Hepatocyte (in vitro differentiated cells): ENCODE measurements around the gene ARID5A. TPM values are rescaled to one million over a fixed set of nuclear protein-coding genes. Genes with fewer than 3 reads are reported as not detected.

Source experiments
- DNase-seq: peaks from one replicate; pipeline ENCODE4 v3.0.0-alpha.2; 2016; ENCODE audit warnings: low spot score
- H2AFZ ChIP-seq: fragments of 200-600 bp; sonication (generic); 2 replicates; pipeline ENCODE4 v1.6.0; 2016; ENCODE audit warnings: antibody characterized with exemption, mild to moderate bottlenecking
- H3K27ac ChIP-seq: fragments of 200-600 bp; sonication (generic); 2 replicates; pipeline ENCODE4 v1.5.1; 2016; ENCODE audit warnings: mild to moderate bottlenecking
- H3K27me3 ChIP-seq: fragments of 200-600 bp; sonication (generic); 2 replicates; pipeline ENCODE4 v1.6.1; 2016
- H3K36me3 ChIP-seq: fragments of 200-600 bp; sonication (generic); replicated peaks from 2 replicates; pipeline ENCODE4 v1.5.1; 2016; ENCODE audit warnings: low read depth; ENCODE audit not compliant: insufficient read depth
- H3K4me1 ChIP-seq: fragments of 200-600 bp; sonication (generic); 2 replicates; pipeline ENCODE4 v1.5.1; 2016; ENCODE audit warnings: mild to moderate bottlenecking, moderate library complexity; ENCODE audit not compliant: insufficient read depth
- H3K4me2 ChIP-seq: fragments of 200-600 bp; sonication (generic); 2 replicates; pipeline ENCODE4 v1.6.0; 2016
- H3K4me3 ChIP-seq: fragments of 200-600 bp; sonication (generic); 2 replicates; pipeline ENCODE4 v1.5.1; 2016; ENCODE audit warnings: mild to moderate bottlenecking
- H3K79me2 ChIP-seq: fragments of 200-600 bp; sonication (generic); 2 replicates; pipeline ENCODE4 v1.6.0; 2017; ENCODE audit warnings: mild to moderate bottlenecking
- H3K9me2 ChIP-seq: fragments of 200-600 bp; sonication (generic); replicated peaks from 2 replicates; pipeline ENCODE4 v1.6.0; 2017; ENCODE audit warnings: mild to moderate bottlenecking; ENCODE audit not compliant: insufficient read depth
- H3K9me3 ChIP-seq: fragments of 200-600 bp; sonication (generic); 2 replicates; pipeline ENCODE4 v1.5.1; 2016; ENCODE audit warnings: low read depth, mild to moderate bottlenecking
- H4K20me1 ChIP-seq: fragments of 200-600 bp; sonication (generic); 2 replicates; pipeline ENCODE4 v1.6.0; 2016; ENCODE audit warnings: mild to moderate bottlenecking; ENCODE audit not compliant: insufficient read depth, poor library complexity, severe bottlenecking
- EZH2 ChIP-seq: fragments of 200-600 bp; sonication (generic); IDR thresholded peaks from 2 replicates; pipeline ENCODE4 v1.6.1; 2016; ENCODE audit warnings: antibody characterized with exemption, mild to moderate bottlenecking, borderline replicate concordance
- EZH2phosphoT487 ChIP-seq: fragments of 200-600 bp; sonication (generic); IDR thresholded peaks from one replicate; pipeline ENCODE4 v1.6.1; 2018; ENCODE audit warnings: antibody characterized with exemption, mild to moderate bottlenecking, low read depth, moderate library complexity; ENCODE audit not compliant: unreplicated experiment, severe bottlenecking
- WGBS: methylation state at CpG from one replicate; pipeline ENCODE4 v1.1.6; 2016; ENCODE audit warnings: low lambda C conversion rate; ENCODE audit errors: missing lambda C conversion rate; 5-methylcytosine and 5-hydroxymethylcytosine counted together
- polyA plus RNA-seq: library from polyadenylated mRNA; unstranded; fragments of >200 nt; fragmentation: Nextera tagmentation; extraction: Ambion mirVana; gene quantifications from 2 replicates; pipeline ENCODE4 v1.2.1, GENCODE V29; 2016
- total RNA-seq: library from RNA; depleted of rRNA; stranded (reverse); fragments of >200 nt; gene quantifications from 2 replicates; pipeline ENCODE4 v1.2.3, GENCODE V29; 2014
- TF ChIP-seq, protein P1 (sequence below): fragments of 200-600 bp; sonication (generic); IDR thresholded peaks from 2 replicates; pipeline ENCODE4 v1.5.1; 2016; ENCODE audit warnings: antibody characterized with exemption, mild to moderate bottlenecking; ENCODE audit not compliant: poor library complexity

ARID5A gene
- total and polyA plus RNA-seq, 2 experiments from 2014 or later = 6.9 to 13.3 TPM

DNA sequence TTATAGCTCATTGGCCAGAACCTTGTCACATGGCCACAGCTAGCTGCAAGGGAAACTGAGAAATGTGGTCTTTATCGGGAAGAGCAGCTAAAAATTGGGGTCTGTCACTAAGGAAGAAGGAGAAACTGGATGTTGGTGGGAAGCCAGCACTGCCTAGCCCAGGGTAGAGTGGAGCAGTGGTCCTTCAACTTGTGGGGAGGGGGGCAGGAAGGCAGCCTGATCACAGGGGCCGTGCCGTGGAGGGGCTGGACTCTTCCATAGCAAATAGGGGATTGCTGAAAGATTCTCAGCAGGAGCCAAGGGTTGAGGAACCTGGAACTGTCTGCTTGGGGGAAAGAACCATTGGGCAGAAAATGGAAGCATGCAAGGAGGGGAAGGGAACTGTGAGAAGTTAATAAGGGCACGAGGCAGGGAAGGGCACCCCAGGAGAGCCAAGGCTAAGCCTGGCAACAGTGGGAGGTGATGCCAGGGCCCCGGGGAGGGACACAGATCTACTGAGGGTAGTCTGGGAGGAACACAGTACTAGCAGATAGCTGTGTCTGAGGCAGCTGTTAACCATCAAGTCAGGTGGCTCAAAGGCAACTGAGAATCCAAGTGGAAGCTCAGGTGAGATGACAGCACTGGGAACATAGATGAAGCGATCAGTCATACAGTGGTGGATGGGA is 25.5 kb upstream of the ARID5A start:
- Histone ChIP-seq H3K4me2 (no peak overlapping the region), H4K20me1 (no peaks in the 10 kb centered on the region), H3K4me3 (no peak overlapping the region), H3K27me3 (no peaks in the 10 kb centered on the region), H3K36me3 (no peaks in the 10 kb centered on the region), H3K27ac (no peak overlapping the region), H3K9me3 (no peaks in the 10 kb centered on the region), H2AFZ (no peak overlapping the region), H3K9me2 (no peaks in the 10 kb centered on the region), H3K79me2 (no peaks in the 10 kb centered on the region), H3K4me1 (peaks cover 12% of the 10 kb centered on the region)
- TF ChIP-seq, protein P1, sequence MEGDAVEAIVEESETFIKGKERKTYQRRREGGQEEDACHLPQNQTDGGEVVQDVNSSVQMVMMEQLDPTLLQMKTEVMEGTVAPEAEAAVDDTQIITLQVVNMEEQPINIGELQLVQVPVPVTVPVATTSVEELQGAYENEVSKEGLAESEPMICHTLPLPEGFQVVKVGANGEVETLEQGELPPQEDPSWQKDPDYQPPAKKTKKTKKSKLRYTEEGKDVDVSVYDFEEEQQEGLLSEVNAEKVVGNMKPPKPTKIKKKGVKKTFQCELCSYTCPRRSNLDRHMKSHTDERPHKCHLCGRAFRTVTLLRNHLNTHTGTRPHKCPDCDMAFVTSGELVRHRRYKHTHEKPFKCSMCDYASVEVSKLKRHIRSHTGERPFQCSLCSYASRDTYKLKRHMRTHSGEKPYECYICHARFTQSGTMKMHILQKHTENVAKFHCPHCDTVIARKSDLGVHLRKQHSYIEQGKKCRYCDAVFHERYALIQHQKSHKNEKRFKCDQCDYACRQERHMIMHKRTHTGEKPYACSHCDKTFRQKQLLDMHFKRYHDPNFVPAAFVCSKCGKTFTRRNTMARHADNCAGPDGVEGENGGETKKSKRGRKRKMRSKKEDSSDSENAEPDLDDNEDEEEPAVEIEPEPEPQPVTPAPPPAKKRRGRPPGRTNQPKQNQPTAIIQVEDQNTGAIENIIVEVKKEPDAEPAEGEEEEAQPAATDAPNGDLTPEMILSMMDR = no peak
- TF ChIP-seq EZH2phosphoT487 = no peak
- TF ChIP-seq EZH2 = no peak
- WGBS = 82% methylated on average over 6 of the region's 6 CpGs
- no peak for DNase-seq

DNA sequence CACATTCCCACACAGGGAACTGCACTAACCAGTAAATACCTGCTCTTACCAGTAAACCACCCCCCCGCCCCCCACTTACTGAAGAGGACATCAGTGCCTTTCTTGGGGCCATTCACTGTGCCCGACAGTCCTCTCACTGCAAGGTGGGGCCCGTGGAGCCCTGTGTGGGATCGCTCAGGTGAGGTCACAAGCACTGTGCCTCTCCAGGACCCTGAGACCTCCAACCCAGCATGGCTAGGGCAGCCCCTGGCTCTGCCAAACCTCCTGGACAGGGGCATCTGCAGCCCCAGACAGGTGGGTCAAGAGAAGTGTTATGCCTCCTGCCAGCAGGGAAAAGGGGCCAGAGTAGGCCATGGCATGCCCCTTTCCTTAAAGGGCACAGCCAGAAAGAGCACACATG is 24.7 kb upstream of the ARID5A start:
- no peak overlapping the region for H3K4me2 ChIP-seq
- no peak for TF ChIP-seq EZH2
- TF ChIP-seq EZH2phosphoT487 = no peak
- TF ChIP-seq, protein P1 = no peak
- no peaks in the 10 kb centered on the region for H3K27me3 ChIP-seq
- H3K4me1 ChIP-seq = peaks cover 7% of the 10 kb centered on the region
- 74% methylated on average over 4 of the region's 4 CpGs for WGBS
- no peaks in the 10 kb centered on the region for H4K20me1 ChIP-seq
- no peak for DNase-seq
- H3K9me3 ChIP-seq = no peaks in the 10 kb centered on the region
- no peaks in the 10 kb centered on the region for H3K9me2 ChIP-seq
- H2AFZ ChIP-seq = no peak overlapping the region
- no peaks in the 10 kb centered on the region for H3K79me2 ChIP-seq
- no peak overlapping the region for H3K27ac ChIP-seq
- no peaks in the 10 kb centered on the region for H3K36me3 ChIP-seq
- no peak overlapping the region for H3K4me3 ChIP-seq

DNA sequence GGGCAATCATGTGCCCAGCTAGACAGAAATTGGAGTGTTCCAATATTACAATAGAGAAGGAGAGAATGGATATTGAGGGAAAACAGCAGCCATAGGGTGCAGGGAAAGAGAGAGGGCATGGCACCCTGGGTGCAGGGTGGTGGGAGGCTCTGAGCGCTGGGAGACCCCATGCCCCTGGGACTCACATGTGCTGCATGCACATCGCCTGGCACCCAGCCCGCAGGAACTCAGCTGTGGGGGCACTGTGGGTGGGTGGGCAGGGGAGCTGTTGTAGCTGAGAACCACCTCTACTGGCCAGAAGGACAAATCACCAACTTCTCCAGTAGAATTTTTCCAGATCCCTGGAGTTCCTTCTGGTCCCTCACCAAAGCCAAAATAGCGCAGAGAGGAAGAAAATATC is 24.2 kb upstream of the ARID5A start:
- no peaks in the 10 kb centered on the region for H3K9me3 ChIP-seq
- no peaks in the 10 kb centered on the region for H3K79me2 ChIP-seq
- H4K20me1 ChIP-seq = no peaks in the 10 kb centered on the region
- H3K4me2 ChIP-seq = no peak overlapping the region
- H3K4me3 ChIP-seq = no peak overlapping the region
- no peak for DNase-seq
- WGBS = 98% methylated on average over 4 of the region's 4 CpGs
- no peak overlapping the region for H2AFZ ChIP-seq
- peaks cover 7% of the 10 kb centered on the region for H3K4me1 ChIP-seq
- no peaks in the 10 kb centered on the region for H3K27me3 ChIP-seq
- no peaks in the 10 kb centered on the region for H3K36me3 ChIP-seq
- no peak overlapping the region for H3K27ac ChIP-seq
- TF ChIP-seq, protein P1 = no peak
- TF ChIP-seq EZH2 (no peak), EZH2phosphoT487 (no peak)
- no peaks in the 10 kb centered on the region for H3K9me2 ChIP-seq
